ENCODE results near the gene TBX4. TPM values are rescaled to one million over a fixed set of nuclear protein-coding genes. Genes with fewer than 3 reads are reported as not detected.

TBX4 gene
- total RNA-seq, 1 experiment from 2014 or later = not detected

DNA sequence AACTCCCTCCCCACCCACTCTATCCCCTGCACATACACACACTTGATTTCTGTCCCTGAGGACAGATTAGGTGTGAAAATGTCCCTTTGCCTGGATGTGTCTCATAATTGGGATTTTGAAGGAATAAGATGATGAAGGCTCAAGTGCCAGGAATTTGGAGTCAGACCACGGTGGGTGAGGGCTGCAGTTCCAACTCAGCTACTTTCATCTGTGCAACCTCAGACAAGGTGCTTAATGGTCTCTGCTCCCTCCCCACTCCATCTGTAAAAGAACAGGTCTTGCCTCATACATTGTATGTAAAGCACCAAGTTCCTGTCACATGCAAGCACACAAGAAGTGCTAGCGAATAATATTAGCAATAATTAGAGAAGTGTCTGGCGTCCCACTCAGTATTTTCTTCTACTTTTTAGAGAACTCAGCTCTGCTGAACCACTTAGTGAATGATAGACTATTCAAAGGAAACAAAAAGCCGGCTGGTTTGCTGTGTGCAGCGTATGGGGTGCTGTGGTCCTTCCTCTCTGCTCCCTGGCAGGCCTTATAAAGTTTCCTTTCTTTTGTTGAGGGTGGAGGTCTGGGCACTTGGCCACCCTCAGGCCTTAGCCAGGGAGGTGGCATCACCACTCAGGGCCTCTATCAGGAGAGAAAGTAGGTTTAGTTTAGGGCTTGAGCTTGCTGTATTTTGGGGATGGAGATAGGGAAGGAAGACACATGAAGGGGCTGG is 6.4 kb downstream of the TBX4 start:
- no peaks in the 10 kb centered on the region for H3K27me3 ChIP-seq (ENCODE audit: low read length)
- DNase-seq = no peak

DNA sequence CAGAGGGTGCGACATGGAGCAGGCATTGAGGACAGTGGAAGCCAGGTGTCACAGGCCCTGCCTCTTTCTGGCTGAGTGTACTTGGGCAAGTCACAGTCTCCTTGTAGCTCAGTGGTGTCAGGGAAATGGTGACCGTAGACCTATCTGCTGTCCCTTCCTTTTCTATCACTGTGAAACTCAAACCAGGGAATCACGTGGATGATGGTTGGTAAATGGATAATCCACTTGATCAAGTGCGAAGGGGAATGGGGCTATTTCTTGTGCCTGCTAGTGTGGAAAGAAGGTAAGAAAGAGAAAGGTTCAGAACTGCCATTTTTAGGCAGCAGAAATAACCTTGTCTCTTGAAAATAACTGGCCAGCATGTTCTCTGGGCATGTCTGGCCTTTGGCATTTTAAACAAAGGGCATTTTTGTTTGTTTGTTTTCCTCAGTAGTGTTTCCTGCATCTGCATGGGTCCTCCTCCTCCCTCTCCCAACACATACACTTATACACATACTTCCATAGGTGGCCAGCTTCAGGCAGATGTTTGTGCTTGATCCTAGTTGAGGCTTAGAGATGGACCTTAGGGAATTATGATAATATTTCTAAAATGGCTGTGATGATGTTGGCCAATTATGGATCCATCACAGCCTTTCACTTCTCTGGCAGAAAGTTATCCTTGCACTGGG is 7.1 kb downstream of the TBX4 start:
- H3K27ac ChIP-seq (ENCODE audit: low read length) = no peak overlapping the region
- H3K36me3 ChIP-seq (ENCODE audit: insufficient read depth, low read length) = no peaks in the 10 kb centered on the region
- no peaks in the 10 kb centered on the region for H3K9me2 ChIP-seq (replicated peaks; ENCODE audit: insufficient read depth, low read length)
- no peaks in the 10 kb centered on the region for H4K20me1 ChIP-seq (ENCODE audit: insufficient read depth, low read depth, low read length)
- no peak overlapping the region for H3K4me2 ChIP-seq (ENCODE audit: low read depth, low read length, poor library complexity, severe bottlenecking)
- no peaks in the 10 kb centered on the region for H3K9me3 ChIP-seq (ENCODE audit: low read length)
- H3K79me2 ChIP-seq (ENCODE audit: low read length) = no peaks in the 10 kb centered on the region
- H3K27me3 ChIP-seq (ENCODE audit: low read length) = no peaks in the 10 kb centered on the region
- no peaks in the 10 kb centered on the region for H3K4me1 ChIP-seq (ENCODE audit: low read length)
- DNase-seq = no peak
- H2AFZ ChIP-seq (ENCODE audit: low read length) = no peak overlapping the region
- H3K9ac ChIP-seq (ENCODE audit: low read length) = no peak overlapping the region
- no peak overlapping the region for H3K4me3 ChIP-seq (ENCODE audit: low read length)

More for the DNA sequence above, 6.4 kb downstream of the TBX4 start:
- no peaks in the 10 kb centered on the region for H3K36me3 ChIP-seq (ENCODE audit: insufficient read depth, low read length)
- no peaks in the 10 kb centered on the region for H3K9me2 ChIP-seq (replicated peaks; ENCODE audit: insufficient read depth, low read length)
- no peak overlapping the region for H2AFZ ChIP-seq (ENCODE audit: low read length)
- no peak overlapping the region for H3K4me2 ChIP-seq (ENCODE audit: low read depth, low read length, poor library complexity, severe bottlenecking)
- H3K79me2 ChIP-seq (ENCODE audit: low read length) = no peaks in the 10 kb centered on the region
- H4K20me1 ChIP-seq (ENCODE audit: insufficient read depth, low read depth, low read length) = no peaks in the 10 kb centered on the region
- H3K4me3 ChIP-seq (ENCODE audit: low read length) = no peak overlapping the region
- no peak overlapping the region for H3K27ac ChIP-seq (ENCODE audit: low read length)
- H3K4me1 ChIP-seq (ENCODE audit: low read length) = no peaks in the 10 kb centered on the region
- no peak overlapping the region for H3K9ac ChIP-seq (ENCODE audit: low read length)
- H3K9me3 ChIP-seq (ENCODE audit: low read length) = no peaks in the 10 kb centered on the region

DNA sequence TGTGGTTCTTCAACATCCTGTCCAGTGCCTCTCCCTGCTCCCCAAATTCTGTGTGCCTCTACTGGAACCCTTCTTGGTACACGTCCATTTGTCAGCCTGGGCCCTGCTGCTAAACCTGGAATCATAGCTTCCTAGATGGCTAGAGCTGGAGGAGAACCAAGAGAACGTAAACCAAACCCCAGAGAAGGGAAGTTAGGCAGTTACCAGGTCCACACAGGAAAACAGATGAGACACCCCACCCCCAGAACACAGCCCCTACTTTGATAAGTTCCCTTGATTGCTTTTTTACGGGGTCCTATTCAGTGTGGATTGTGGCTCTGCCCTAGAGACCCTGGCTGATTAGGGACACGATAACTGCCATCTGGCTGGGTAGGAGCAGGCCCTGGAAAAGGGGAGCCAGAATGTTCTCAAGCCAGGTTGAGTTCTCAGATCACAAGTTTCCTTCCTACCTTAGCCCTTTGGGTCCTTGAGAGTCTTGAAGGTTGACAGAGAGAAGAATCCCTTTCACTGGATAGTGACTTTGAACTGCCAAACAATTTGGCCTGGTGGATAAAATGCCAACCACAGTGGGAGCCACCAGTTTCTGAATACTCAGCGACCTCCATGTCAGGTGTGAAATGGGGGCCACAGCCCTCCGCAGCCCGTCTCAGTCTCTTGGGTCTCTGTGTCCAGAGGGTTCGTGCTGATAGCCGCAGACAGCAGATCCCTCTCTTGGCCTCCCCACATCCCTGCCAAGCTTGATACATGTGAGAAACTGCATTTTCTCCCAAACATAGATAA is 7.9 kb downstream of the TBX4 start:
- Histone ChIP-seq H3K4me2 (ENCODE audit: low read depth, low read length, poor library complexity, severe bottlenecking) (no peak overlapping the region), H3K4me1 (ENCODE audit: low read length) (no peaks in the 10 kb centered on the region), H3K9me3 (ENCODE audit: low read length) (no peaks in the 10 kb centered on the region), H4K20me1 (ENCODE audit: insufficient read depth, low read depth, low read length) (no peaks in the 10 kb centered on the region), H3K79me2 (ENCODE audit: low read length) (no peaks in the 10 kb centered on the region), H3K9ac (ENCODE audit: low read length) (no peak overlapping the region), H3K9me2 (replicated peaks; ENCODE audit: insufficient read depth, low read length) (no peaks in the 10 kb centered on the region), H3K27me3 (ENCODE audit: low read length) (no peaks in the 10 kb centered on the region), H3K4me3 (ENCODE audit: low read length) (no peak overlapping the region), H3K27ac (ENCODE audit: low read length) (no peak overlapping the region), H2AFZ (ENCODE audit: low read length) (no peak overlapping the region), H3K36me3 (ENCODE audit: insufficient read depth, low read length) (no peaks in the 10 kb centered on the region)
- DNase-seq = no peak

DNA sequence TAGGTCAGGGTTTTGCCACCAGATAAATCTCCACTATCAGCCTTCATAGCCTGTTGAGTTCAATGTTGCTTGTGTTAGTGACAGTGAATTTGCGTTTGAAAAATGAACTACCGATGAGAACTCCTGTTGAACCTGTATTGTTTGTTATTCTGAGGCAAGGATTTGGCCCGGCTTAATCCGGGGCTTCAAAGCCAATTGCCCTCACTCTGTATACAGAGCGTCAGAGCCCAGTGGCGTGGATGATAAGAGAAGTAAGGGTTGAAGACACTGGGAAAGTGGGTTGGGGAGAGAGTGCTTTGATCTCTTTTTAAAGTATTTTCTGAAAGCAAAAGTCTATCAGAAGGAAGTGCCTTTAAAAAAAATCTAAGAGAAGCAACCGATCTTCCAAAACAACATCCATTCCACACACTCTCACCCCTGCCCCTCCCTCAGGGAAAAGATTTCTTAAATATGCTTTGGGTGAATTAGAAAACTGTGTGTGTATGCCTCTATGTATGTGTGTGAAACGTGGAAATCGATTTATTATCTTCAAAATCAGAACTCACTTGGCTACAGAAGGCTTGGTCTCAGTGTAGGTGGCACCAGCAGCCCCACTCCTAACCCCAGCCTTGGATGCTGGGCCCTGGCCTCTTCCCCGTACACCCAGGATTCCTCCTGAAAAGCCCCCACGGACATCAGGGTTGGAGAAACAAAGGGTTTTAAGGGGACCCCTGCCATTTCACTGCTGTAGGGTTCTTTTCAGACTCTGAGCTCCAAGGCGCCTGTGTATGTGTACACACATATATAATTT is 8.8 kb downstream of the TBX4 start:
- no peak overlapping the region for H3K4me3 ChIP-seq (ENCODE audit: low read length)
- no peak overlapping the region for H3K27ac ChIP-seq (ENCODE audit: low read length)
- H4K20me1 ChIP-seq (ENCODE audit: insufficient read depth, low read depth, low read length) = no peaks in the 10 kb centered on the region
- H2AFZ ChIP-seq (ENCODE audit: low read length) = no peak overlapping the region; the same call in 1 of the 2 replicates
- H3K79me2 ChIP-seq (ENCODE audit: low read length) = no peaks in the 10 kb centered on the region
- H3K9me2 ChIP-seq (replicated peaks; ENCODE audit: insufficient read depth, low read length) = no peaks in the 10 kb centered on the region
- no peaks in the 10 kb centered on the region for H3K36me3 ChIP-seq (ENCODE audit: insufficient read depth, low read length)
- H3K4me1 ChIP-seq (ENCODE audit: low read length) = no peaks in the 10 kb centered on the region
- no peaks in the 10 kb centered on the region for H3K9me3 ChIP-seq (ENCODE audit: low read length)
- no peaks in the 10 kb centered on the region for H3K27me3 ChIP-seq (ENCODE audit: low read length)
- H3K9ac ChIP-seq (ENCODE audit: low read length) = no peak overlapping the region
- H3K4me2 ChIP-seq (ENCODE audit: low read depth, low read length, poor library complexity, severe bottlenecking) = no peak overlapping the region
- no peak for DNase-seq

DNA sequence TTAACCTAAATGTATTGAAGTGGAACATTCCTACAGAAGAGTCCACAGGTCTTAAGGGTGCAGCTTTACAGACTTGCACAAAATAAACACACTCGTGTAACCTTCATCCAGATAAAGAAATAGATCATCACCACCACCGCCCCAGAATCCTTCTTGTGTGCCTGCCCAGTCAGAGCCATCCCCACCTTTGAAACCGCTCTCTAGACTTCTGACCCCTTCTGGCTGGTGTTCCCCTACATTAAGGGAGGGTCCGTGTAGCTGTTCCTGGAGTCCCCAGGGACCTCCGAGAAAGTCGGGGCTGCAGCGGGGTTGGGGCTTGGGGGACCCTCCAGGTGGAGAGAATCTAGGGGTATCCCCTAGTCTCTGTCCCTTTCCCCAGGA is 9.4 kb downstream of the TBX4 start:
- H3K9me2 ChIP-seq (replicated peaks; ENCODE audit: insufficient read depth, low read length) = no peaks in the 10 kb centered on the region
- no peak for DNase-seq
- H3K4me2 ChIP-seq (ENCODE audit: low read depth, low read length, poor library complexity, severe bottlenecking) = no peak overlapping the region
- H3K4me3 ChIP-seq (ENCODE audit: low read length) = no peak overlapping the region
- H3K36me3 ChIP-seq (ENCODE audit: insufficient read depth, low read length) = no peaks in the 10 kb centered on the region
- no peaks in the 10 kb centered on the region for H3K4me1 ChIP-seq (ENCODE audit: low read length)
- H3K9me3 ChIP-seq (ENCODE audit: low read length) = no peaks in the 10 kb centered on the region
- H2AFZ ChIP-seq (ENCODE audit: low read length) = no peak overlapping the region
- no peak overlapping the region for H3K27ac ChIP-seq (ENCODE audit: low read length)
- H3K9ac ChIP-seq (ENCODE audit: low read length) = no peak overlapping the region
- H4K20me1 ChIP-seq (ENCODE audit: insufficient read depth, low read depth, low read length) = no peaks in the 10 kb centered on the region
- no peaks in the 10 kb centered on the region for H3K79me2 ChIP-seq (ENCODE audit: low read length)
- no peaks in the 10 kb centered on the region for H3K27me3 ChIP-seq (ENCODE audit: low read length)

DNA sequence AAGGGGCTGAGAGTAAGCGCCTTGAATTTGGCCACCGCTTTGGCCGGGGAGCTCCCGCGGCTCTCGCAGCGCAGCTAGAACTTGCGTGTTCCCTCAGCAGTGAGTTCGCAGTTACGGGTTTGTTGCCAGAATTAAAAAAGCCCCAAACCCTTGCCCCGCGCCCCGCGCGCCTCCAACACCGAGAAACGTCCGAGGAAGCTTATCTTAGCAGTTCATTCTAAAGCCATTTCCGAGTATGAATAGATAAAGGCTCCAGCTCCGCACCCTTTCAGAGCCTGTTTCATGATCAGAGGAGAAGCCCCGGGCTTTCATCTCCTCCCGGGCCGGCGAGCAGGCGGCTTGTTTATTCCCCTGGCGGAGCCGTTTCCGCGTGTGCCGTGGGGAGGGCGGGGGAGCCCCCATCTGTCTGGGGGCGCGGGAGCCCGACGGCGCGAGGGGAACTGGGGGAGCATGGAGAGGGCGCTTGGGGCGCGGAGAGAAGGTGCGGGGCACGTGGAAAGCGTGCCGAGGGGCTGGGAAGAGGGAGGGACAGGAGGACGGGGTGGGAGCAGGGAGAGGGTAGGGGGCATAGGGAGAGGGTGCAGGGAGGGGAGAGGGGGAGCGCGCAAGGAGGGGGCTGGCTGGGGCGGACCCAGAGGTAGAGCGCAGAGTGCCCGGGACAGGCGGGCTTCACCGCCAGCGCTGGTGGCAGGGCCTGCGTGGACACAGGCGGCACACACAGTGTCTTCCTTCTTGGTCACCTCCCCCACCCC is 9.9 kb downstream of the TBX4 start:
- no peak overlapping the region for H2AFZ ChIP-seq (ENCODE audit: low read length)
- no peaks in the 10 kb centered on the region for H4K20me1 ChIP-seq (ENCODE audit: insufficient read depth, low read depth, low read length)
- H3K4me1 ChIP-seq (ENCODE audit: low read length) = no peaks in the 10 kb centered on the region
- H3K27ac ChIP-seq (ENCODE audit: low read length) = no peak overlapping the region
- H3K27me3 ChIP-seq (ENCODE audit: low read length) = no peaks in the 10 kb centered on the region
- no peak for DNase-seq
- H3K36me3 ChIP-seq (ENCODE audit: insufficient read depth, low read length) = no peaks in the 10 kb centered on the region
- no peak overlapping the region for H3K4me2 ChIP-seq (ENCODE audit: low read depth, low read length, poor library complexity, severe bottlenecking)
- H3K9me3 ChIP-seq (ENCODE audit: low read length) = no peaks in the 10 kb centered on the region
- no peak overlapping the region for H3K9ac ChIP-seq (ENCODE audit: low read length)
- H3K79me2 ChIP-seq (ENCODE audit: low read length) = no peaks in the 10 kb centered on the region
- H3K9me2 ChIP-seq (replicated peaks; ENCODE audit: insufficient read depth, low read length) = no peaks in the 10 kb centered on the region
- H3K4me3 ChIP-seq (ENCODE audit: low read length) = no peak overlapping the region

DNA sequence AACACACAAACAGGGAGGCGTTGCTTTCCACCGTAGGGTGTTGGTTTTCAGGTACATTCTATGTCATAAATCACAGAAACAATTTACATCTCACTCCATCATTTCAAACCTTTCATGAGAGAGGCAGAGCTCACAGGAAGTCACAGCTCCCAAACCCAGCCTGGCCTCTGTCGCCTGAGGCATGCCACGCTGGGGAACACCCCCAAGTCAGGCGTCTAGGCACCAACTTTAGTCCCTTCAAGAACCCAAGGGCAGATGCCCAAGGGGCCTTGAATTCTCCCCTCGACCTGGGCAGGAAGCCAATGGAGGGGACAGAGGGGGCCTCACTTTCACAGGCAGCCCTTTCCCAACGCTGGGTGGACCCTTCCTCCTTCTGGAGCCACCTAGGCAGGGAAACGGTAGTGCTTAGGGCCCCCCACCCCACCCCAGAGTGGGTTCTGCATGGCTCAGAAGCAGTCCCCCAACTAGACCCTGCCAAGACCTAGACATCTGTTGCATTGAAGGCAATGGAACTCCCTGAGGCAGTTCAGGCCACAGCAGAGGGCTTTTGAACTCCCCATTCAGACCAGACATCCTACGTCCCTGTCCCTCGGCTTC is 10.6 kb downstream of the TBX4 start:
- H3K36me3 ChIP-seq (ENCODE audit: insufficient read depth, low read length) = no peaks in the 10 kb centered on the region
- peaks cover 3% of the 10 kb centered on the region for H3K4me1 ChIP-seq (ENCODE audit: low read length)
- H3K4me3 ChIP-seq (ENCODE audit: low read length) = no peak overlapping the region
- DNase-seq = no peak
- H3K9me2 ChIP-seq (replicated peaks; ENCODE audit: insufficient read depth, low read length) = no peaks in the 10 kb centered on the region
- no peaks in the 10 kb centered on the region for H3K9me3 ChIP-seq (ENCODE audit: low read length)
- no peaks in the 10 kb centered on the region for H3K79me2 ChIP-seq (ENCODE audit: low read length)
- H3K27me3 ChIP-seq (ENCODE audit: low read length) = no peaks in the 10 kb centered on the region
- no peak overlapping the region for H2AFZ ChIP-seq (ENCODE audit: low read length)
- no peak overlapping the region for H3K4me2 ChIP-seq (ENCODE audit: low read depth, low read length, poor library complexity, severe bottlenecking)
- H3K27ac ChIP-seq (ENCODE audit: low read length) = no peak overlapping the region
- no peaks in the 10 kb centered on the region for H4K20me1 ChIP-seq (ENCODE audit: insufficient read depth, low read depth, low read length)
- no peak overlapping the region for H3K9ac ChIP-seq (ENCODE audit: low read length)
